Measurements from ENCODE around the gene SCARB2.

- TF ChIP-seq CTCF (IDR thresholded peaks at IDR 0.05): no peak
- TF ChIP-seq POLR2A (IDR thresholded peaks at IDR 0.05): no peak
Measured at GRCh38 chr4:76156635-76157034, 57.0 kb downstream of the SCARB2 start.

Measured in heart left ventricle (tissue), 13 donors.